Trophoblast cell (in vitro differentiated cells and primary cell): ENCODE data around the gene PPP1R13B.
"Not testable (repeated sequence)": the region's sequence is repeated elsewhere in the genome, so short reads cannot be mapped to it uniquely, and the experiment has no call there.

Experiments used
- DNase-seq, 2 donors: peaks; one replicate each; pipeline ENCODE4 v3.0.0-alpha.2; 2016
- H2AFZ ChIP-seq: 2 replicates; pipeline ENCODE4 v1.6.1; 2013; ENCODE audit warnings: low read length, moderate library complexity, mild to moderate bottlenecking; ENCODE audit not compliant: insufficient read depth, poor library complexity
- H2AK5ac ChIP-seq: 2 replicates; pipeline ENCODE4 v1.6.1; 2013; ENCODE audit warnings: mild to moderate bottlenecking, low read length
- H2BK120ac ChIP-seq: 2 replicates; pipeline ENCODE4 v1.6.1; 2013; ENCODE audit warnings: low read length, mild to moderate bottlenecking, moderate library complexity; ENCODE audit not compliant: insufficient read depth, poor library complexity
- H2BK12ac ChIP-seq: 2 replicates; pipeline ENCODE4 v1.6.1; 2013; ENCODE audit warnings: mild to moderate bottlenecking, low read length, moderate library complexity
- H2BK5ac ChIP-seq: 2 replicates; pipeline ENCODE4 v1.6.1; 2013; ENCODE audit warnings: low read length, low read depth, moderate library complexity, mild to moderate bottlenecking; ENCODE audit not compliant: poor library complexity
- H3K14ac ChIP-seq: 2 replicates; pipeline ENCODE4 v1.6.1; 2013; ENCODE audit warnings: mild to moderate bottlenecking, low read length
- H3K18ac ChIP-seq: 2 replicates; pipeline ENCODE4 v1.6.1; 2013; ENCODE audit warnings: mild to moderate bottlenecking, low read length
- H3K23ac ChIP-seq: 2 replicates; pipeline ENCODE4 v1.6.1; 2013; ENCODE audit warnings: low read length
- H3K27ac ChIP-seq: 2 replicates; pipeline ENCODE4 v1.5.1; 2013; ENCODE audit warnings: low read depth, mild to moderate bottlenecking, inconsistent platforms, low read length, moderate library complexity
- H3K27me3 ChIP-seq: 2 replicates; pipeline ENCODE4 v1.6.1; 2013; ENCODE audit warnings: inconsistent platforms, mild to moderate bottlenecking, low read length, moderate library complexity; ENCODE audit not compliant: insufficient read depth
- H3K36me3 ChIP-seq, 2 experiments: 1 replicate in 1 of 2; 2 replicates in 1 of 2; pipeline ENCODE4 v1.6.1; 2013; ENCODE audit warnings: low read length in 2 of 2, mild to moderate bottlenecking in 2 of 2, moderate library complexity in 1 of 2; ENCODE audit not compliant: insufficient read depth in 2 of 2, control insufficient read depth in 1 of 2
- H3K4ac ChIP-seq: 2 replicates; pipeline ENCODE4 v1.6.1; 2013; ENCODE audit warnings: low read depth, mild to moderate bottlenecking, low read length, moderate library complexity
- H3K4me1 ChIP-seq, 2 experiments: 1 replicate in 1 of 2; 2 replicates in 1 of 2; pipeline ENCODE4 v1.6.1; 2013; ENCODE audit warnings: low read length in 2 of 2, mild to moderate bottlenecking in 2 of 2, moderate library complexity in 1 of 2; ENCODE audit not compliant: insufficient read depth in 2 of 2, control insufficient read depth in 1 of 2
- H3K4me2 ChIP-seq: 2 replicates; pipeline ENCODE4 v1.6.1; 2013; ENCODE audit warnings: inconsistent platforms, mild to moderate bottlenecking, low read length, moderate library complexity
- H3K4me3 ChIP-seq: 2 replicates; pipeline ENCODE4 v1.5.1; 2013; ENCODE audit warnings: mild to moderate bottlenecking, low read depth, low read length, inconsistent platforms
- H3K79me1 ChIP-seq: one replicate; pipeline ENCODE4 v1.6.1; 2013; ENCODE audit warnings: low read length
- H3K79me2 ChIP-seq: 2 replicates; pipeline ENCODE4 v1.6.1; 2013; ENCODE audit warnings: low read length, mild to moderate bottlenecking; ENCODE audit not compliant: control insufficient read depth, insufficient read depth, poor library complexity
- H3K9ac ChIP-seq: 2 replicates; pipeline ENCODE4 v1.6.1; 2013; ENCODE audit warnings: mild to moderate bottlenecking, low read length
- H3K9me3 ChIP-seq: 2 replicates; pipeline ENCODE4 v1.6.1; 2013; ENCODE audit warnings: low read depth, mild to moderate bottlenecking, control low read depth, inconsistent platforms, low read length; ENCODE audit not compliant: insufficient read depth
- H4K12ac ChIP-seq: 2 replicates; pipeline ENCODE4 v1.6.1; 2013; ENCODE audit warnings: low read depth, mild to moderate bottlenecking, low read length, moderate library complexity
- H4K8ac ChIP-seq: 2 replicates; pipeline ENCODE4 v1.6.1; 2013; ENCODE audit warnings: low read depth, mild to moderate bottlenecking, low read length, moderate library complexity
- H4K91ac ChIP-seq: one replicate; pipeline ENCODE4 v1.6.1; 2013; ENCODE audit warnings: low read depth, mild to moderate bottlenecking, low read length, moderate library complexity
- WGBS: extraction: QIAGEN DNeasy Blood & Tissue Kit; methylation state at CpG from one replicate; pipeline ENCODE4 v1.1.7; 2013; ENCODE audit warnings: missing lambda C conversion rate; ENCODE audit not compliant: insufficient read length, insufficient coverage; ENCODE audit errors: extremely low coverage; 5-methylcytosine and 5-hydroxymethylcytosine counted together

PPP1R13B gene

DNA sequence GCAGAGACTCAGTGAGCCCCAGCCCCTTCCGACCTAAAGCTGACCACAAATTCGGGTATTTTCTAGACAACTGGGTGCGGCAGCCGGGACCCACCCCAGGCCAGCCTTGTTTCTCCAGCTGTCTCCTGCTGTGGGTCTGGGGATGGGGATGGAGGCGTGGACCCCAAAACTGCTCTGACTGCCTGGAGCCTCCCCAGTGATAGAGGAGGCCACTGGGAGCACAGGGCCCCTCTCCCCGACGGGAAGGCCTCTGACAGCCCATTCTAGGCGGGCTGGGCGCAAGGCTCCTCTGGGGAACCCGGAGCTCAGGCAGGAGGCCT lies 42.6 kb upstream of the PPP1R13B start:
- Histone ChIP-seq H3K4ac (no peak overlapping the region), H4K8ac (no peak overlapping the region), H2AK5ac (no peak overlapping the region), H3K27me3 (no peaks in the 10 kb centered on the region), H4K12ac (no peak overlapping the region), H3K36me3 (no peaks in the 10 kb centered on the region), H4K91ac (no peak overlapping the region), H2AFZ (no peak overlapping the region), H3K9me3 (no peaks in the 10 kb centered on the region), H3K14ac (no peak overlapping the region), H3K23ac (no peak overlapping the region), H3K4me1 (peaks cover 0 to 7% of the 10 kb centered on the region in 2 experiments), H3K4me2 (no peak overlapping the region), H2BK120ac (no peak overlapping the region), H3K4me3 (no peak overlapping the region), H2BK12ac (no peak overlapping the region), H3K27ac (no peak overlapping the region), H3K18ac (no peak overlapping the region), H3K79me1 (no peaks in the 10 kb centered on the region), H3K9ac (no peak overlapping the region), H2BK5ac (no peak overlapping the region), H3K79me2 (no peaks in the 10 kb centered on the region)
- no peak for DNase-seq
- no CpG with 5 or more reads among the region's 10 CpGs for WGBS

DNA sequence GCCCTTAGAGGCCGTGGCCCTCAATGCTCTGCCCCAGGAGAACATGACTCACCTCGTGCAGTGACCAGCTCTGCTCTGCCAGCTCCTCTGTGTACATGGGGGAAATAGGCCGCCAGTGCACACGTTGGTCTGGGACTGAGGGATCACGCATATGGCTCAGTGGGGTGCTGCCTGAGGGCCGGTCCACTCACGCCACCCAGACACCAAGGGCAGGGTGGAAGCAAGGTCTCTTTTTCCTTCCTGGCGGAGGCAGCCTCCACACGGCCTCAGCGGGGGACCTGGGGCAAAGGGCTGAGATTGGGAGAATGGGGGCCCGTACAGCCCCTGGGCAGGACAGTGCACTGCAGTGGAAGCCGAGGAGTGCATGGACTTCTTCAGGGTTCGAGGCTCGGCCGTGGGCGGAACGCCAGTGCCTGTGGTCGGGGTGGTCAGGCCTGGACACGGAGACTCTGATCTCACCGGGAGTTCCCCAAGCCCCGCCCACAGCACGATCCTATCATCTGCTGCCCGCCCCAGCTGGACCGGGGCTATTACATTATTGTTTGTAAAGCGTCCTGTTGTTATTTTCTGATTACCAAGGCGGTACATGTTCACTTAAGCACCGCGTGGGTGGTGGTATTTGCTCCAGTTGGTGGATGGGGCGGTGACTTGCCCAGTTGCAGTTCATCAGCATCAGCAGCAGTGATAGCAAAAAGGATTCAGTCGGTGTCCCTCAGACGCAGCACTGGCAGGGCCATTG lies 42.1 kb upstream of the PPP1R13B start:
- Histone ChIP-seq H3K14ac (no peak overlapping the region), H2BK120ac (no peak overlapping the region), H3K4me2 (no peak overlapping the region), H3K27ac (no peak overlapping the region), H3K23ac (no peak overlapping the region), H3K27me3 (no peaks in the 10 kb centered on the region), H4K91ac (no peak overlapping the region), H3K79me1 (no peaks in the 10 kb centered on the region), H3K9ac (no peak overlapping the region), H3K79me2 (no peaks in the 10 kb centered on the region), H4K12ac (no peak overlapping the region), H2AK5ac (no peak overlapping the region), H4K8ac (no peak overlapping the region), H2BK12ac (no peak overlapping the region), H3K4ac (no peak overlapping the region), H3K36me3 (no peaks in the 10 kb centered on the region), H3K9me3 (no peaks in the 10 kb centered on the region), H2BK5ac (no peak overlapping the region), H2AFZ (no peak overlapping the region), H3K18ac (no peak overlapping the region), H3K4me1 (peaks cover 0 to 7% of the 10 kb centered on the region in 2 experiments), H3K4me3 (no peak overlapping the region)
- DNase-seq: no peak
- WGBS: no CpG with 5 or more reads among the region's 31 CpGs

DNA sequence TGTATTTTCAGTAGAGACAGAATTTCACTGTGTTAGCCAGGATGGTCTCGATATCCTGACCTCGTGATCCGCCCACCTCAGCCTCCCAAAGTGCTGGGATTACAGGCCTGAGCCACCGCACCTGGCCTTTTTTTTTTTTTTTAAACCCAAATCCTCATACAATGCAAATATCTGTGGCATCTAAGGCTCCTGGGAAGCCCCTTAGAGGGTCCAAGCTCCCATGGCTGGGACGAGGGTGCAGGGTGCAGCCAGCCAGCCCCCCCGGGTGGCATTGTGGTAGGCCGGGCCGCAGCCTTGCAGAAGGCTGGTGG lies 41.6 kb upstream of the PPP1R13B start:
- H4K8ac ChIP-seq, H3K4me2 ChIP-seq, H4K12ac ChIP-seq, H3K79me1 ChIP-seq, H3K79me2 ChIP-seq, H3K18ac ChIP-seq, H3K9ac ChIP-seq, DNase-seq, H2BK5ac ChIP-seq, H2AK5ac ChIP-seq, H3K4me3 ChIP-seq, H3K36me3 ChIP-seq, H3K4ac ChIP-seq, H4K91ac ChIP-seq, H3K27me3 ChIP-seq, H3K14ac ChIP-seq, H3K23ac ChIP-seq, H2BK120ac ChIP-seq, H2AFZ ChIP-seq, H3K9me3 ChIP-seq, H2BK12ac ChIP-seq, H3K4me1 ChIP-seq, H3K27ac ChIP-seq: not testable (repeated sequence)
- WGBS: no CpG with 5 or more reads among the region's 8 CpGs

DNA sequence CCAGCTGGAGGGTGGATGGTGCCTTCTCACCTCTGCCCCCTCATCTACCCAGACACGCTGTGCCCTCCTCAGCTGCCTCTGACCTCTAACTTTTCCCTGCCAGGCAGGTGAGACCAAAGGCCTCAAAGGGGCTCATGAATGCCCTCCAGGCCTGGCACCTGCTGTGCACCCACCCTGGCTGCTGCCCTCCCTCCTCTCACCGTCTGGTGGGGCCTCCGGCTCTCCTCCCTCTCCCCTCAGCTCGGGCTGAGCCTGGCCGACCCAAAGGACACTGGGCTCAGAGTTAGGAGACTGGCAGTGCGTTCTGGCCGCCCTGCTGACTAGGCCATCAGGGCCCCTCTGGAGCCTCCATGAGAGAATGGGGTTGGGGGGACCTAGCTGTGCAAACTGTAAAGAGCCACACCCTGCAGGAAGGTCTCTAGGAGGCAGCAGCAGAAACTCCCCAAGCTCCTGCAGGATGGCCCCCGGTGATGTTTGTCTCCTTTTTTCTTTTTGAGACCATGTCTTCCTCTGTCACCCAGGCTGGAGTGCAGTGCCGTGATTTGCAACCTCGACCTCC lies 40.3 kb upstream of the PPP1R13B start:
- no peak overlapping the region for H2BK5ac ChIP-seq
- DNase-seq: no peak
- WGBS: no CpG with 5 or more reads among the region's 10 CpGs
- no peak overlapping the region for H3K4me2 ChIP-seq
- H4K8ac ChIP-seq: no peak overlapping the region
- no peak overlapping the region for H3K14ac ChIP-seq
- H3K23ac ChIP-seq: no peak overlapping the region
- H4K12ac ChIP-seq: no peak overlapping the region
- no peak overlapping the region for H3K4me3 ChIP-seq
- H3K79me1 ChIP-seq: no peaks in the 10 kb centered on the region
- no peak overlapping the region for H2BK12ac ChIP-seq
- H3K4me1 ChIP-seq: peaks cover 0 to 7% of the 10 kb centered on the region in 2 experiments
- H2AK5ac ChIP-seq: no peak overlapping the region
- H3K79me2 ChIP-seq: no peaks in the 10 kb centered on the region
- H3K27ac ChIP-seq: no peak overlapping the region
- H3K27me3 ChIP-seq: no peaks in the 10 kb centered on the region
- H3K18ac ChIP-seq: no peak overlapping the region
- no peak overlapping the region for H3K9ac ChIP-seq
- H2AFZ ChIP-seq: no peak overlapping the region
- H4K91ac ChIP-seq: no peak overlapping the region
- H3K36me3 ChIP-seq: no peaks in the 10 kb centered on the region
- no peak overlapping the region for H2BK120ac ChIP-seq
- H3K4ac ChIP-seq: no peak overlapping the region
- no peaks in the 10 kb centered on the region for H3K9me3 ChIP-seq
